GM10847 (cell line): ENCODE data around the gene RAB4B.

ENCODE experiments used
- POLR2A ChIP-seq: IDR thresholded peaks from 2 replicates; pipeline ENCODE4 v1.6.1; 2011; ENCODE audit not compliant: insufficient read length; ENCODE audit errors: extremely low read depth

Gene RAB4B

GRCh38 chr19:40745402-40745780 is 32.7 kb upstream of the RAB4B start:
- TF ChIP-seq POLR2A: no peak

- no peak for TF ChIP-seq POLR2A
These were observed 30.5 kb upstream of the RAB4B start for GRCh38 chr19:40747536-40747935.

GRCh38 chr19:40750058-40750873 is 27.8 kb upstream of the RAB4B start, which contains the start of gene ACTMAP:
TSS of gene ACTMAP (minus strand) at chr19:40750477. CDS start at chr19:40749803, 674 bp downstream.
- TF ChIP-seq POLR2A: peak; percentile 51

GRCh38 chr19:40750874-40751537 is 27.0 kb upstream of the RAB4B start, which contains the start of gene SNRPA:
TSS of gene SNRPA (plus strand) at chr19:40751203. CDS start at chr19:40751409, 206 bp downstream.
- TF ChIP-seq POLR2A: peak; percentile 58

GRCh38 chr19:40752257-40752781 is 25.7 kb upstream of the RAB4B start:
- no peak for TF ChIP-seq POLR2A

GRCh38 chr19:40754611-40755247 is 23.3 kb upstream of the RAB4B start:
- TF ChIP-seq POLR2A: no peak

GRCh38 chr19:40755248-40755624 is 22.8 kb upstream of the RAB4B start:
- TF ChIP-seq POLR2A: no peak

GRCh38 chr19:40755791-40756190 is 22.3 kb upstream of the RAB4B start:
- TF ChIP-seq POLR2A: no peak

GRCh38 chr19:40756502-40757110 is 21.4 kb upstream of the RAB4B start:
- no peak for TF ChIP-seq POLR2A

- TF ChIP-seq POLR2A: no peak
These were observed 19.6 kb upstream of the RAB4B start for GRCh38 chr19:40758491-40758890.

GRCh38 chr19:40759352-40759751 is 18.7 kb upstream of the RAB4B start:
- TF ChIP-seq POLR2A: no peak

GRCh38 chr19:40762754-40763470 is 15.1 kb upstream of the RAB4B start:
- TF ChIP-seq POLR2A: no peak

GRCh38 chr19:40763526-40763925 is 14.5 kb upstream of the RAB4B start:
- no peak for TF ChIP-seq POLR2A

GRCh38 chr19:40763963-40764362 is 14.1 kb upstream of the RAB4B start:
- no peak for TF ChIP-seq POLR2A

- TF ChIP-seq POLR2A: no peak
These were observed 9.2 kb upstream of the RAB4B start for GRCh38 chr19:40768869-40769268.
